Transverse colon (tissue), 3 donors: Measurements from ENCODE around the gene ZNF10.

Experiments used
- CTCF ChIP-seq, 5 experiments: fragments of 200-600 bp in 3 of 5; fragments of 450-650 bp in 2 of 5; sonication (generic) in 3 of 5; IDR thresholded peaks; 1 replicate in 2 of 5; 2 replicates in 3 of 5; pipeline ENCODE4 v1.5.1; 2016 to 2017; ENCODE audit warnings: antibody characterized with exemption in 5 of 5, inconsistent platforms in 3 of 5, mild to moderate bottlenecking in 2 of 5, moderate library complexity in 1 of 5
- EP300 ChIP-seq: sonication (generic); formaldehyde crosslinking; IDR thresholded peaks from one replicate; pipeline ENCODE4 v1.6.1; 2017; ENCODE audit warnings: antibody characterized with exemption, low read depth
- POLR2A ChIP-seq: fragments of 450-650 bp; IDR thresholded peaks from one replicate; pipeline ENCODE4 v1.6.1; 2016; ENCODE audit warnings: antibody characterized with exemption, mild to moderate bottlenecking, moderate library complexity

GRCh38 chr12:133107121-133107520 lies 23.3 kb upstream of the ZNF10 start:
- TF ChIP-seq EP300 (no peak), CTCF (IDR thresholded peaks at IDR 0.05) (no peak), POLR2A (no peak)
